Endodermal cell (in vitro differentiated cells): Measurements from ENCODE around the gene NEO1. TPM values are rescaled to one million over a fixed set of nuclear protein-coding genes. Genes with fewer than 3 reads are reported as not detected.

Experiments
- DNase-seq: peaks from one replicate; pipeline ENCODE4 v3.0.0-alpha.2; 2017
- H3K27ac ChIP-seq: 2 replicates; pipeline ENCODE4 v1.5.1; 2013; ENCODE audit warnings: mild to moderate bottlenecking, low read depth, low read length, moderate library complexity
- H3K27me3 ChIP-seq: 2 replicates; pipeline ENCODE4 v1.6.1; 2013; ENCODE audit warnings: mild to moderate bottlenecking, low read length, moderate library complexity; ENCODE audit not compliant: insufficient read depth, control insufficient read depth, poor library complexity, severe bottlenecking
- H3K36me3 ChIP-seq: 2 replicates; pipeline ENCODE4 v1.7.0; 2013; ENCODE audit warnings: mild to moderate bottlenecking, low read length, moderate library complexity; ENCODE audit not compliant: control insufficient read depth, insufficient read depth
- H3K4me1 ChIP-seq: one replicate; pipeline ENCODE4 v1.7.0; 2013; ENCODE audit warnings: low read length; ENCODE audit not compliant: control insufficient read depth, insufficient read depth
- H3K4me3 ChIP-seq: 2 replicates; pipeline ENCODE4 v1.5.1; 2013; ENCODE audit warnings: mild to moderate bottlenecking, low read length, moderate library complexity
- H3K9ac ChIP-seq: 2 replicates; pipeline ENCODE4 v1.6.1; 2013; ENCODE audit warnings: mild to moderate bottlenecking, low read length, moderate library complexity; ENCODE audit not compliant: poor library complexity, severe bottlenecking; ENCODE audit errors: extremely low read depth
- H3K9me3 ChIP-seq: 2 replicates; pipeline ENCODE4 v1.6.1; 2013; ENCODE audit warnings: mild to moderate bottlenecking, low read length, moderate library complexity; ENCODE audit not compliant: control insufficient read depth
- H3K27ac Mint-ChIP-seq: 2 replicates; pipeline ENCODE4 v1.8.0; 2020; ENCODE audit warnings: mixed read lengths
- H3K27me3 Mint-ChIP-seq: 2 replicates; pipeline ENCODE4 v1.8.0; 2021; ENCODE audit warnings: mild to moderate bottlenecking, mixed read lengths; ENCODE audit not compliant: insufficient read depth
- H3K36me3 Mint-ChIP-seq: 2 replicates; pipeline ENCODE4 v1.8.0; 2020; ENCODE audit warnings: low read depth, mixed read lengths
- H3K4me1 Mint-ChIP-seq: 2 replicates; pipeline ENCODE4 v1.8.0; 2020; ENCODE audit warnings: mixed read lengths
- H3K4me3 Mint-ChIP-seq: 2 replicates; pipeline ENCODE4 v1.8.0; 2020; ENCODE audit warnings: mild to moderate bottlenecking, moderate library complexity, mixed read lengths
- H3K9me3 Mint-ChIP-seq: 2 replicates; pipeline ENCODE4 v1.8.0; 2020; ENCODE audit warnings: mild to moderate bottlenecking, mixed read lengths
- WGBS, 2 experiments: methylation state at CpG; one replicate each; pipeline versions ENCODE4 v1.1.5 to v1.1.7; 2013; ENCODE audit warnings: missing lambda C conversion rate in 2 of 2, mixed read lengths in 1 of 2; ENCODE audit not compliant: insufficient coverage in 1 of 2, insufficient read length in 1 of 2; 5-methylcytosine and 5-hydroxymethylcytosine counted together
- total RNA-seq, 2 donors: library from RNA; stranded (reverse); fragmentation: NEBNext Ultra II Directional in 1 of 2; extraction: Animal tissue kit (Norgen Biotek cat#: 25700) in 1 of 2; gene quantifications; 2 replicates in 1 of 2; 3 replicates in 1 of 2; pipeline ENCODE4 v1.2.1, GENCODE V29; 2021
- TF ChIP-seq, protein P1 (sequence below): fragments of 200-600 bp; sonication (generic); conservative IDR thresholded peaks from 2 replicates; pipeline ENCODE4 v1.5.0; 2021; ENCODE audit warnings: antibody characterized with exemption, mild to moderate bottlenecking

Gene NEO1
- total RNA-seq, 2 donors from 2014 or later, result 132 TPM

- Mint-ChIP-seq H3K4me1 (peaks cover 11% of the 10 kb centered on the region), H3K27me3 (no peaks in the 10 kb centered on the region), H3K4me3 (no peak overlapping the region), H3K36me3 (no peaks in the 10 kb centered on the region), H3K27ac (no peak overlapping the region), H3K9me3 (no peaks in the 10 kb centered on the region)
- Histone ChIP-seq H3K36me3 (no peaks in the 10 kb centered on the region), H3K4me1 (peaks cover 13% of the 10 kb centered on the region), H3K4me3 (peak overlapping the region; percentile 87), H3K27me3 (no peaks in the 10 kb centered on the region), H3K27ac (no peak overlapping the region), H3K9me3 (no peaks in the 10 kb centered on the region), H3K9ac (no peak overlapping the region)
- 94 to 96% methylated on average over 6 of the region's 6 CpGs for WGBS, 2 experiments
- TF ChIP-seq, protein P1, sequence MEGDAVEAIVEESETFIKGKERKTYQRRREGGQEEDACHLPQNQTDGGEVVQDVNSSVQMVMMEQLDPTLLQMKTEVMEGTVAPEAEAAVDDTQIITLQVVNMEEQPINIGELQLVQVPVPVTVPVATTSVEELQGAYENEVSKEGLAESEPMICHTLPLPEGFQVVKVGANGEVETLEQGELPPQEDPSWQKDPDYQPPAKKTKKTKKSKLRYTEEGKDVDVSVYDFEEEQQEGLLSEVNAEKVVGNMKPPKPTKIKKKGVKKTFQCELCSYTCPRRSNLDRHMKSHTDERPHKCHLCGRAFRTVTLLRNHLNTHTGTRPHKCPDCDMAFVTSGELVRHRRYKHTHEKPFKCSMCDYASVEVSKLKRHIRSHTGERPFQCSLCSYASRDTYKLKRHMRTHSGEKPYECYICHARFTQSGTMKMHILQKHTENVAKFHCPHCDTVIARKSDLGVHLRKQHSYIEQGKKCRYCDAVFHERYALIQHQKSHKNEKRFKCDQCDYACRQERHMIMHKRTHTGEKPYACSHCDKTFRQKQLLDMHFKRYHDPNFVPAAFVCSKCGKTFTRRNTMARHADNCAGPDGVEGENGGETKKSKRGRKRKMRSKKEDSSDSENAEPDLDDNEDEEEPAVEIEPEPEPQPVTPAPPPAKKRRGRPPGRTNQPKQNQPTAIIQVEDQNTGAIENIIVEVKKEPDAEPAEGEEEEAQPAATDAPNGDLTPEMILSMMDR, result no peak
- DNase-seq, result no peak
Measured at GRCh38 chr15:73054417-73054953, 2.2 kb downstream of the NEO1 start.

GRCh38 chr15:73056460-73056859 is 4.2 kb downstream of the NEO1 start:
- TF ChIP-seq, protein P1, result no peak
- H3K9me3 Mint-ChIP-seq, result no peaks in the 10 kb centered on the region
- WGBS, 2 experiments, result 83 to 91% methylated on average over 3 of the region's 3 CpGs

DNA sequence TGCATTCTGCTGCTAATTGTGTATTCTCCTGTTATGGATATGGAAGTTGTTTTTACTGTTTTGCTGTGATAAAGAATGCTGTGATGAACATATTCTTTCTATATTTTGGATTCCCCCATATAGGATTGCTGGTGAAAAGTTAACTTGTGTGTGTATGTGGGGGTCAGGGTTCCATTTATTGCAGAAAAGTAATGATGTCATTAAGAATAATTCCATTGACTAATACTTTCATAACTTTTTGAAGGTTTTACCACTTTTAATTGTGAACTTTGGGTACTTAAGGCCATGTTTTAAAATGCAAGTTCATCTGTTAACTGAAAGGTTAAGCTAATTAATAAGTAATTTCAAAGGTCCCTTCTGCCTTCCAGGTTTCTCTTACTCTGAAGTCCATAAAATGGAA is 6.2 kb downstream of the NEO1 start:
- H3K4me3 Mint-ChIP-seq, result no peak overlapping the region
- no peaks in the 10 kb centered on the region for H3K9me3 ChIP-seq
- no peak overlapping the region for H3K9ac ChIP-seq
- H3K9me3 Mint-ChIP-seq, result no peaks in the 10 kb centered on the region
- H3K27me3 Mint-ChIP-seq, result no peaks in the 10 kb centered on the region
- H3K27me3 ChIP-seq, result no peaks in the 10 kb centered on the region
- H3K36me3 ChIP-seq, result no peaks in the 10 kb centered on the region
- H3K4me1 Mint-ChIP-seq, result peaks cover 19% of the 10 kb centered on the region
- peaks cover 3% of the 10 kb centered on the region for H3K36me3 Mint-ChIP-seq
- no peak for DNase-seq
- H3K4me1 ChIP-seq, result peaks cover 5% of the 10 kb centered on the region
- no peak overlapping the region for H3K4me3 ChIP-seq
- H3K27ac Mint-ChIP-seq, result no peak overlapping the region
- H3K27ac ChIP-seq, result no peak overlapping the region
- TF ChIP-seq, protein P1, result no peak

More at GRCh38 chr15:73056460-73056859, 4.2 kb downstream of the NEO1 start:
- no peaks in the 10 kb centered on the region for H3K27me3 Mint-ChIP-seq
- H3K27ac ChIP-seq, result no peak overlapping the region
- no peak overlapping the region for H3K4me3 ChIP-seq
- no peak for DNase-seq
- no peaks in the 10 kb centered on the region for H3K9me3 ChIP-seq
- H3K27me3 ChIP-seq, result no peaks in the 10 kb centered on the region
- peaks cover 5% of the 10 kb centered on the region for H3K4me1 ChIP-seq
- peaks cover 3% of the 10 kb centered on the region for H3K36me3 Mint-ChIP-seq
- H3K4me3 Mint-ChIP-seq, result no peak overlapping the region
- no peaks in the 10 kb centered on the region for H3K36me3 ChIP-seq
- peaks cover 8% of the 10 kb centered on the region for H3K4me1 Mint-ChIP-seq
- H3K27ac Mint-ChIP-seq, result no peak overlapping the region
- no peak overlapping the region for H3K9ac ChIP-seq
